Transverse colon (tissue), 3 donors: Measurements from ENCODE around the gene MMP13.

ENCODE experiments used
- CTCF ChIP-seq, 5 experiments: fragments of 200-600 bp in 3 of 5; fragments of 450-650 bp in 2 of 5; sonication (generic) in 3 of 5; IDR thresholded peaks; 1 replicate in 2 of 5; 2 replicates in 3 of 5; pipeline ENCODE4 v1.5.1; 2016 to 2017; ENCODE audit warnings: antibody characterized with exemption in 5 of 5, inconsistent platforms in 3 of 5, mild to moderate bottlenecking in 2 of 5, moderate library complexity in 1 of 5
- EP300 ChIP-seq: sonication (generic); formaldehyde crosslinking; IDR thresholded peaks from one replicate; pipeline ENCODE4 v1.6.1; 2017; ENCODE audit warnings: antibody characterized with exemption, low read depth

GRCh38 chr11:102920118-102920684, 35.3 kb downstream of the MMP13 start:
- TF ChIP-seq CTCF (IDR thresholded peaks at IDR 0.05): no peak
- no peak for TF ChIP-seq EP300
